CMK (cell line): Measurements from ENCODE around the gene TOMM22.

ENCODE experiments used
- DNase-seq: peaks from one replicate; pipeline ENCODE4 v3.0.0-alpha.2; 2010; ENCODE audit warnings: low read depth

The TOMM22 gene

DNA sequence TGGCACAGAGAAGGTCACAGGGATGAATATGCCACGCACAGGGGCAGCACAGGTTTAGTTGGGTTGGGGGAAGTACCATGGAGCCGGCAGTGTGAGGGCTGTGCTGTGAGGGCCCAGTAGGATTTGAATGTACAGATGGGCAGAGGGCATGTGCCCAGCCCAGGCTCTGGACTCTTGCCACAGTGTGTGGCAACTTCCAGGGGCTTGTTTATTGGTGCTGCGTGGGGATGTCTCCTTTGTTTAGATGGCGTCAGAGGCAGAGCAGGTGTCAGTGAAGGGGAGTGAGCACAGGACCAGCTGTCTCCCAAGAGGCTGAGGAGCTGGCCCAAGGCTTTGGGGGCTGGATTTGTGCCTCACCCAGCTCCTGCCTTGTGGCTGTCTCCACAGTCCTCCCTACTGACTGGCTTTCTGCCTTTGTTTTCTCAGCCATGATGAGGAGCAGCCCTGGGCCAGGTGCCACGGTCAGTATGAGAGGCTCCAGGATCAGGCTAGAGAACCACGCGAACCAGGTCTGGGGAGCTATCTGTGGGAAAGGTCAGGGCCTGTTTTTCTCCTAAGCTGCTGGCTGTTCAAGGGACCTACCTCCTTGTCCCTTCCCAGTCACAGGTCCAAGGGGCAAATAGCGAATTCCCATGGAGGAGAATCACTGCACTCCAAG lies 52.1 kb downstream of the TOMM22 start:
- DNase-seq, result no peak

DNA sequence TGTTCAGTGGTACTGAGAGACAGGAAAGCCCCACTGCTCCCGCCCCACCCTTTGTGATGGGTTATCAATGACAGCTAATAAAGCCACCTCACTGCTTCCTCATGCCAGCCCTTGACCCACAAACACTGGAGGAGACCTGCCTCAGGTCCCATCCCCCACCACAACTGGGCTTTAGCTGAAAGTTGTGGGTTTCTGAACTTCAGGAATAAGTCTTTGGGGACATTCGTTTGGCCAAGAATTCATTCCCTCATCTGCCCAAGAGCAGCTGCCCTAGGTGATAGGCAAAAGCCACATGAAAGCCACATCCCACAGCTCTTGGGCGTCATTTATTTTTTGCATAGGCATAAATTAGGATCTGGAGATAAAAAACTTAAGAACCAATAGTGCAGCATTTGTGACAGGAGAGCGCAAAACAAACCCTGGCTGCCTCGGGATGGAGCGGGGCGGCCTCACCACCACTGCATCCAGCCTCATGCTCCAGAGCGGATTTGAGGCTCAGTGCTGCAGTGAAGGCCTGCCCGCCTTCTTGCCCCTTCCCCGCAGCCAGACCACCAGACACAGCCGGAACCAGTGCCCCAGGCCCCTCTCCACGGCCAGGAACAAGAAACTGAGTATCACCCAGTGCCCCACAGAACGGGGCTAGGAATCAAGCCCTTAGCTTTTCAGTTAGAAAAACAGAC lies 52.8 kb downstream of the TOMM22 start:
- DNase-seq, result no peak
